GM20000 (cell line): ENCODE data around the gene CHPT1.
A peak's percentile ranks its signal among the peaks of the same experiment; 100 is the strongest.

Source experiments
- DNase-seq: peaks from one replicate; pipeline ENCODE4 v3.0.0; 2012; ENCODE audit warnings: low spot score
- CTCF ChIP-seq: IDR thresholded peaks from 2 replicates; pipeline ENCODE4 v1.5.1; 2012; ENCODE audit warnings: mild to moderate bottlenecking, control low read depth; ENCODE audit errors: extremely low read depth, missing control alignments

CHPT1 gene

GRCh38 chr12:101743242-101743641 is 45.8 kb downstream of the CHPT1 start:
- TF ChIP-seq CTCF: no peak
- no peak for DNase-seq

- peak; percentile 49 for DNase-seq
- no peak for TF ChIP-seq CTCF
Measured at GRCh38 chr12:101743724-101744472, 46.5 kb downstream of the CHPT1 start.

GRCh38 chr12:101745481-101745880 is 48.0 kb downstream of the CHPT1 start:
- no peak for TF ChIP-seq CTCF
- DNase-seq: no peak

- no peak for TF ChIP-seq CTCF
- DNase-seq: no peak
Measured at GRCh38 chr12:101746196-101746595, 48.8 kb downstream of the CHPT1 start.

GRCh38 chr12:101746661-101747060 is 49.2 kb downstream of the CHPT1 start:
- DNase-seq: no peak
- no peak for TF ChIP-seq CTCF

GRCh38 chr12:101747697-101748096 is 50.3 kb downstream of the CHPT1 start:
- TF ChIP-seq CTCF: no peak
- no peak for DNase-seq

- no peak for TF ChIP-seq CTCF
- no peak for DNase-seq
Measured at GRCh38 chr12:101748907-101749306, 51.5 kb downstream of the CHPT1 start.
